ENCODE measurements around the gene CASP12.

DNA sequence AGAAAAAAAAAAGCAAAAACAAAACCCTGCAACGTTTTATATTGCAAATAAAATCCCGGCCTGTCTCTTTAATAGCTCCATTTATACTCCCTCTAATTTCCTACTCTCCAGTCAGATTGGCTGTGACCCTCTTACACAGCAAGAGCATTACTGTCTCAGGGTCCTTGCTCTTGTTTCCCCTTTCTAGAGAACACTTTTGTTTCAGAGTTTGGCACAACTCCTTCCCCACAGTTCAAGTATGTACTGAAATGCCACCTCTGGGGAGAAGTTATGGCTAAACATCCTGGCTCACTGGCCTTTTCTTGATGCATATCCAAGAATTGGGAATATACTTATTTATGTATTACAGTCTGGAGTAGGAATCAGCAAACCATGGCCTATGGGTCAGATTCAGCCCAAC, 2.6 kb downstream of the CASP12 start:
- TF ChIP-seq, protein P1, sequence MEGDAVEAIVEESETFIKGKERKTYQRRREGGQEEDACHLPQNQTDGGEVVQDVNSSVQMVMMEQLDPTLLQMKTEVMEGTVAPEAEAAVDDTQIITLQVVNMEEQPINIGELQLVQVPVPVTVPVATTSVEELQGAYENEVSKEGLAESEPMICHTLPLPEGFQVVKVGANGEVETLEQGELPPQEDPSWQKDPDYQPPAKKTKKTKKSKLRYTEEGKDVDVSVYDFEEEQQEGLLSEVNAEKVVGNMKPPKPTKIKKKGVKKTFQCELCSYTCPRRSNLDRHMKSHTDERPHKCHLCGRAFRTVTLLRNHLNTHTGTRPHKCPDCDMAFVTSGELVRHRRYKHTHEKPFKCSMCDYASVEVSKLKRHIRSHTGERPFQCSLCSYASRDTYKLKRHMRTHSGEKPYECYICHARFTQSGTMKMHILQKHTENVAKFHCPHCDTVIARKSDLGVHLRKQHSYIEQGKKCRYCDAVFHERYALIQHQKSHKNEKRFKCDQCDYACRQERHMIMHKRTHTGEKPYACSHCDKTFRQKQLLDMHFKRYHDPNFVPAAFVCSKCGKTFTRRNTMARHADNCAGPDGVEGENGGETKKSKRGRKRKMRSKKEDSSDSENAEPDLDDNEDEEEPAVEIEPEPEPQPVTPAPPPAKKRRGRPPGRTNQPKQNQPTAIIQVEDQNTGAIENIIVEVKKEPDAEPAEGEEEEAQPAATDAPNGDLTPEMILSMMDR (IDR thresholded peaks at IDR 0.05) = no peak
- no peak for TF ChIP-seq POLR2AphosphoS5 (IDR thresholded peaks at IDR 0.05)

Data from breast epithelium (tissue), 3 donors.